Tibial nerve (tissue), 4 donors: ENCODE data around the gene HOPX. TPM values are rescaled to one million over a fixed set of nuclear protein-coding genes. Genes with fewer than 3 reads are reported as not detected.
"Not testable (repeated sequence)": the region's sequence is repeated elsewhere in the genome, so short reads cannot be mapped to it uniquely, and the experiment has no call there.

ENCODE experiments used
- DNase-seq, 2 donors: peaks; one replicate each; pipeline ENCODE4 v3.0.0-alpha.2; 2019; ENCODE audit warnings: low spot score in 2 of 2
- H3K27ac ChIP-seq, 4 donors: fragments of 200-600 bp; sonication (generic) in 3 of 4; one replicate each; pipeline ENCODE4 v1.5.1; 2017 to 2019; ENCODE audit warnings: mild to moderate bottlenecking in 1 of 4
- H3K27me3 ChIP-seq, 2 donors: fragments of 200-600 bp; sonication (generic) in 1 of 2; one replicate each; pipeline versions ENCODE4 v1.5.1 to v1.6.0; 2017 to 2019
- H3K36me3 ChIP-seq, 3 donors: fragments of 200-600 bp; sonication (generic); one replicate each; pipeline ENCODE4 v1.5.1; 2018 to 2019
- H3K4me1 ChIP-seq, 4 donors: fragments of 200-600 bp; sonication (generic) in 3 of 4; one replicate each; pipeline ENCODE4 v1.5.1; 2017 to 2019
- H3K4me3 ChIP-seq, 4 donors: fragments of 200-600 bp; sonication (generic) in 3 of 4; one replicate each; pipeline ENCODE4 v1.5.1; 2017 to 2019; ENCODE audit warnings: mild to moderate bottlenecking in 1 of 4, moderate library complexity in 1 of 4
- H3K9me3 ChIP-seq, 4 donors: fragments of 200-600 bp; sonication (generic) in 3 of 4; one replicate each; pipeline ENCODE4 v1.5.1; 2017 to 2019
- CTCF ChIP-seq, 5 experiments: fragments of 200-600 bp in 3 of 5; fragments of 450-650 bp in 2 of 5; sonication (generic) in 3 of 5; IDR thresholded peaks; one replicate each; pipeline ENCODE4 v1.5.1; 2016 to 2019; ENCODE audit warnings: antibody characterized with exemption in 5 of 5, mild to moderate bottlenecking in 3 of 5, moderate library complexity in 2 of 5
- EP300 ChIP-seq, 2 donors: sonication (generic); formaldehyde crosslinking; IDR thresholded peaks; one replicate each; pipeline ENCODE4 v1.6.1; 2017; ENCODE audit warnings: antibody characterized with exemption in 2 of 2, mild to moderate bottlenecking in 1 of 2
- POLR2A ChIP-seq, 2 donors: fragments of 450-650 bp; IDR thresholded peaks; one replicate each; pipeline ENCODE4 v1.6.1; 2017; ENCODE audit warnings: antibody characterized with exemption in 2 of 2, mild to moderate bottlenecking in 2 of 2, moderate library complexity in 2 of 2
- WGBS, 2 donors: methylation state at CpG; one replicate each; pipeline ENCODE4 v1.1.5; 2018; 5-methylcytosine and 5-hydroxymethylcytosine counted together
- total RNA-seq, 4 donors: library from RNA; depleted of rRNA; stranded (reverse); fragments of >200 nt; gene quantifications; one replicate each; pipeline ENCODE4 v1.1.0, GENCODE V29; 2016

The HOPX gene
- total RNA-seq = 1 to 10 TPM in 3 of 4 donors, under 1 TPM in 1; 0.63 to 2.7 (median 1.9) TPM

- H3K4me1 ChIP-seq = peaks cover 0 to 7% (median 0%) of the 10 kb centered on the region in 4 donors
- H3K27ac ChIP-seq = no peak within 1 kb of the TSS
- WGBS, 2 donors = 58 to 66% methylated on average over 18 of the region's 18 CpGs
- no peak within 1 kb of the TSS for H3K4me3 ChIP-seq
- H3K9me3 ChIP-seq = no peaks in the 10 kb centered on the region
- H3K36me3 ChIP-seq = no peaks in the 10 kb centered on the region
- TF ChIP-seq CTCF (IDR thresholded peaks at IDR 0.05) (no peak), POLR2A (IDR thresholded peaks at IDR 0.05) (no peak), EP300 (IDR thresholded peaks at IDR 0.05) (no peak)
- no peak for DNase-seq
- H3K27me3 ChIP-seq = no peaks in the 10 kb centered on the region
Observed at GRCh38 chr4:56681158-56681852, at the start of gene HOPX. TSS of gene HOPX (minus strand) at chr4:56681296. CDS start at chr4:56657816, 23,480 bp downstream.

- Histone ChIP-seq H3K9me3 (no peaks in the 10 kb centered on the region), H3K27me3 (no peaks in the 10 kb centered on the region), H3K27ac (no peak overlapping the region), H3K4me1 (no peaks in the 10 kb centered on the region), H3K36me3 (no peaks in the 10 kb centered on the region), H3K4me3 (no peak overlapping the region)
- 83 to 92% methylated on average over 5 of the region's 5 CpGs for WGBS, 2 donors
- DNase-seq = no peak
- no peak for TF ChIP-seq POLR2A (IDR thresholded peaks at IDR 0.05)
- TF ChIP-seq EP300 (IDR thresholded peaks at IDR 0.05) = no peak
- TF ChIP-seq CTCF (IDR thresholded peaks at IDR 0.05) = no peak
Observed at GRCh38 chr4:56730097-56730496, 49.0 kb upstream of the HOPX start.

- Histone ChIP-seq H3K27ac (no peak overlapping the region), H3K36me3 (no peaks in the 10 kb centered on the region)
- peak in 1 of 2 donors; percentile 70 for DNase-seq
Observed at GRCh38 chr4:56728512-56728911, 47.4 kb upstream of the HOPX start.

GRCh38 chr4:56727150-56727549, 46.1 kb upstream of the HOPX start:
- no peak overlapping the region for H3K27ac ChIP-seq
- no peak for DNase-seq
- no peaks in the 10 kb centered on the region for H3K27me3 ChIP-seq
- WGBS, 2 donors = 57 to 65% methylated on average over 4 of the region's 4 CpGs
- TF ChIP-seq CTCF (IDR thresholded peaks at IDR 0.05) = no peak
- TF ChIP-seq POLR2A (IDR thresholded peaks at IDR 0.05) = no peak
- no peak for TF ChIP-seq EP300 (IDR thresholded peaks at IDR 0.05)
- no peak overlapping the region for H3K4me3 ChIP-seq
- no peaks in the 10 kb centered on the region for H3K4me1 ChIP-seq
- no peaks in the 10 kb centered on the region for H3K36me3 ChIP-seq
- H3K9me3 ChIP-seq = no peaks in the 10 kb centered on the region

More at GRCh38 chr4:56728512-56728911, 47.4 kb upstream of the HOPX start:
- no peaks in the 10 kb centered on the region for H3K9me3 ChIP-seq
- no peak overlapping the region for H3K4me3 ChIP-seq
- no peaks in the 10 kb centered on the region for H3K4me1 ChIP-seq
- 55 to 62% methylated on average over 4 of the region's 4 CpGs for WGBS, 2 donors
- TF ChIP-seq CTCF (IDR thresholded peaks at IDR 0.05) (no peak), EP300 (IDR thresholded peaks at IDR 0.05) (peak in 1 of 2 donors; percentile 68), POLR2A (IDR thresholded peaks at IDR 0.05) (no peak)
- H3K27me3 ChIP-seq = no peaks in the 10 kb centered on the region

- not testable (repeated sequence) for H3K27ac ChIP-seq, H3K4me3 ChIP-seq, H3K4me1 ChIP-seq, H3K9me3 ChIP-seq, H3K36me3 ChIP-seq, DNase-seq, H3K27me3 ChIP-seq
- WGBS, 2 donors = 74 to 93% methylated on average over 1 of the region's 1 CpG
Observed at GRCh38 chr4:56726593-56726992, 45.5 kb upstream of the HOPX start.
